K562 (cell line): ENCODE data around the gene CNTN6.

Experiments used
- CTCF ChIP-seq, 3 experiments: IDR thresholded peaks in 2 of 3; conservative IDR thresholded peaks in 1 of 3; 2 replicates each; pipeline ENCODE4 v1.5.1; 2011 to 2012; ENCODE audit warnings: low read length in 3 of 3, mild to moderate bottlenecking in 3 of 3, control low read depth in 2 of 3, improper control_type of control experiment in 1 of 3, inconsistent platforms in 1 of 3, low read depth in 1 of 3, mixed read lengths in 1 of 3, moderate library complexity in 1 of 3; ENCODE audit not compliant: insufficient read depth in 2 of 3
- FOSL1 ChIP-seq: fragments of 200-800 bp; sonication (Bioruptor generic); conservative IDR thresholded peaks from 2 replicates; pipeline ENCODE4 v1.6.1; 2016; ENCODE audit warnings: missing genetic modification characterization, missing compliant biosample characterization
- ZNF584 ChIP-seq: fragments of 200-800 bp; sonication (Bioruptor generic); IDR thresholded peaks from 2 replicates; pipeline ENCODE4 v1.6.1; 2016; ENCODE audit warnings: low read depth, mild to moderate bottlenecking, missing genetic modification characterization, missing compliant biosample characterization

- no peak for TF ChIP-seq CTCF (IDR thresholded peaks at IDR 0.05 in 2 of 3, conservative IDR thresholded peaks at IDR 0.05 in 1 of 3; ENCODE audit: insufficient read depth in 2 of 3, low read depth in 1 of 3, low read length in 3 of 3)
- TF ChIP-seq ZNF584 (CRISPR knock-in tag), result no peak
- TF ChIP-seq FOSL1 (tag), result no peak
Observed at GRCh38 chr3:1228289-1228688, 135.5 kb downstream of the CNTN6 start.
